Measurements from ENCODE around the gene DEPDC1B.

GRCh38 chr5:60700416-60700757 lies 421 bp upstream of the DEPDC1B start:
- no peak for TF ChIP-seq CTCF (IDR thresholded peaks at IDR 0.05; ENCODE audit: poor library complexity)
- no peak for TF ChIP-seq EZH2 (IDR thresholded peaks at IDR 0.05; ENCODE audit: borderline replicate concordance)

All from hepatocyte (in vitro differentiated cells).